GM12892 (cell line): ENCODE results near the gene TUG1.

ENCODE experiments used
- POLR2A ChIP-seq: IDR thresholded peaks from 2 replicates; pipeline ENCODE4 v1.6.1; 2011; ENCODE audit warnings: low read depth, low read length, control low read depth
- POLR2AphosphoS5 ChIP-seq: IDR thresholded peaks from 2 replicates; pipeline ENCODE4 v1.6.1; 2011; ENCODE audit warnings: low read depth, low read length, control low read depth
- TAF1 ChIP-seq: IDR thresholded peaks from 2 replicates; pipeline ENCODE4 v1.6.1; 2011; ENCODE audit warnings: low read depth, mild to moderate bottlenecking, control low read depth, low read length, borderline replicate concordance

- TF ChIP-seq TAF1: no peak
- TF ChIP-seq POLR2AphosphoS5: no peak
- TF ChIP-seq POLR2A: no peak
Measured at GRCh38 chr22:31005535-31005934, 36.5 kb downstream of the TUG1 start.
